Activated T-helper 1 cell treated with Interleukin-2 at 50 U/mL for 16 hours (primary cell): Measurements from ENCODE around the gene LSM8.
"Not testable (repeated sequence)": the region's sequence is repeated elsewhere in the genome, so short reads cannot be mapped to it uniquely, and the experiment has no call there.

Source experiments
- DNase-seq: peaks from one replicate; pipeline ENCODE4 v3.0.0-alpha.2; 2020; ENCODE audit warnings: low read depth

The LSM8 gene

DNA sequence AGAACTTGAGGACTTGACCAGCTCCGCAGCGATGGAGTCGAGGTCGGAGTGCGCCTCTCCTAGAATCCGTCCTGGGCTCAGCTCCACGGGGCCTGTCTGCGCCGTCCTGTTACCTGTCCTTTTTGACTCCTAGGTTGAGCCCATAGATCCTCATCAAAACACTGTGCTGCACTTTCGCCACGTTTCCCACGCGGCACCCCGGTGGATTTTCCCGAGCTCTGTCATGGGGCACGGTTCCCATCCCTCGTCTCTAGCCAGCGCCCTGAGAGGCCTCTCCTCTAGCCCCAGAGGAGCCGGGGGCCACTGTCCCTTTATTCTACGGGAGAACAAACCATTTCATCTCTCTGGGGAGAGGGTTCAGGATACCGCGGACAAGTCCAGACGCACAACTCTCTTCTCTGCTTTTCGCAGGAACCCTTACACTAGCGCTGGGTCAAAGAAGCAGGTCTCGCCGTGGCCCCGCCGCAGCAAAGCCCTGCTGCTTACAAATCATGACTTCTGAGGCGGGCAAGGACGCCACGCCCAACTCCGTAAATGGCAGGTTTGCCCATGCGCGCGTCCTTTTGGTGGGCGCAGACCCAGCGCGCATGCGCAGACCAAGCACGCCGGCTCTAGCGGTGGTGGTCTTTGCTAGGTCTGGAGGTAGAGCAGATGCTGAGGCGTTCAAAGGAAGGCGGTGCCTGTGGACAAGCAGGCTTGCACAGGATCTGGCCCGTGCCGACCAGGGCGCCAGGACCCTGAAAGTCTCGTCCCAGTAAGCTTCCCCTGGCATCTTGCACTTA, 30.3 kb downstream of the LSM8 start:
- DNase-seq, result peak; percentile 52

DNA sequence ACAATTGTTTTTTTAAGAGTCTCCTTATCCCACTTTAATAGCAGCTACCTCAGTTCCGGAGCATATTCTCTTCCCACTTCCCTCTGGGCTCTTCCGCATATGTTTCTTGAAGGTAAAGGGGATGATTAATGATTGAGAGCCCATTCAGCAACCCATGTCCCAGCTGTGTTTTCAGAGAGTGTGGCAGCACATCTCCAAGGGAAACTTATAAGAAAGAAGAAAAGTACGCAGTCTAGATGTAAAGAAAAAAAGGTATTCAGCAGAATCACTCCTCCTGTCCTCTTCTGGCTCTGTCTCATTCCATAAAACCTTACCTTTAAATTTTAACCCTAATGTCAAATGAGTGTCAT, 30.8 kb downstream of the LSM8 start:
- DNase-seq, result no peak

DNA sequence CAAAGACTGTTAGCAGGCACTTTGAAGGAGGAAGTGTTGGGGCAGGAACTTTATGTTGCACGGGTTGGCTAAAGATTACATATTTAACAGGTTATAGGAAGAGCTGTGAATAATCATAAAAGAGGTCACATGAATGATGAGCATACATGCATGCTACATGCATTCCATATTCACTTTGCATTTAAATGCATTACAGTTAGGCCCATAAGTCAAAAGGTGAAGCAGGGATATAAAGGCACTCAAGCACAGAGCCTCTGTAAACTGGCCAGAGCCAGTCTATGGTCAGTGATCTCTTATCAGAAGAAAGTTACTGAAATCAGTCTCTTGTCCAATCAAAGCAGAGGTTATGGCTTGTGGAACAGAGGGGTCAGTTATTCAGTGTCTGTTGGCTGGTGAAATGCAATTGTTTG, 33.3 kb downstream of the LSM8 start:
- no peak for DNase-seq

DNA sequence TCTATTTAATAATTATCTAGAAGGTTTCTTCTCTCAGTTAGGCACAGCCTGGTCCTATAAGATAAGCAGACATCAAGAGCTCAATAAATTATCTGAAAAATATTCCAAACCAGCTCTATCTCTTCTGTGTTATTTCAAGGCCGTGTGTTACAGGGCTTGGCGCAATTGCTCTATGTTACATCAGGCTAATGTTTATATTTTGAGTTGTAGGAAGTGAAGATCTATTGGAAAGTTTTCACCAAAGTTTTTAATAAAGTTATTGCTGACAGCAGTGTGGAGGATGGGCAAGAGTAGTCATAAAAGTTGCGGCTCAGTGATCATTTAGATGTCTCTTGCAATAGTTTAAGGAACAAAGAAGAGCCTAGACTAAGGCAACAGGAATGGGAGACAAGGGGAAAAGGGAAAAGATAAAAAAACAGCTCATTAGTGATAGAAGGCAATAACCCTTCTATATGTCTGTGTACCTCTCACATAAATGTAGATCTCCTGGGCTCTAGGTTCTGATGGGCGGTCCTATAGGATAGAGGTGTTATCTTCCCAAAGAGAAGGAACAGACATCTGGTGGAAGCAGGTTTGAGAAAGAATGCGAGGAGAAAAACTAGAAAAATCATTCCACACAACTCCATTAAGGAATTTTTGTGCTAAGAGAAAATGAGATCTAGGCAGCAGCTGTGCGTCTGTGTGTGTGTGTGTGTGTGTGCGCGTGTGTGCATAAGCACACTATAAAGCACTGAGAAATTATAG, 34.6 kb downstream of the LSM8 start:
- DNase-seq, result no peak

DNA sequence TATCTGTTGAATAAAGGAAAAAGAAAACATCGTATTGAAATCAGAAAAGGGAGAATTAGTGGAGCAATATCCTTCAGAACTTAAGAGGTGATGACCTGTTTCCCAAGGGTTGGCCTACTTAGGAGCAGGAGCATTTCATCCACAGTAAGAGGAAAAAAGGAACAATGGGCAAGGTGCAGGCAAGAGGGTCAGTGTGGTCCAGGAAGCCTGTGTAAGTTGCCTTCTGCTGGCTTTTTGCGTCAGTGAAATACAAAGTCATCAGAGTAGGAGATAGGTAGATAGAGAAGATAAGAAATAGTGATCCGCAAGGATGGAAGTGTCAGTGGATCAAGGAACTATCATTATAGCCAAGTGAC, 35.2 kb downstream of the LSM8 start:
- no peak for DNase-seq

DNA sequence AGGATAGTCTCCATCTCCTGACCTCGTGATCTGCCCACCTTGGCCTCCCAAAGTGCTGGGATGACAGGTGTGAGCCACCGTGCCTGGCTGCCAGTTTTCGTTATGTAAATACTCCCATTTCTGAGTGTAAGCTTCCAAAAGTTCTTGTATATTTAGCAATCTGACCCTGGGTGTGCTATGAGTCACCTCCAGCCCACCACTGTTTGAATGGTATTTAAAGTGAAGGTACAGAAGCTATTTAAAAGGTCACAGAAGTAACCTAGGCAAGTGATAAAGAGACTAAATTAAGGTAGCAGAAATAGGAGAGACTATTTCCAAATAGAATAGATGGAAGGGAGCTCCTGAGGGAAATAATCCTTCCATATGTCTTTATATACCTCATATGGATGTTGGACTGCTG, 36.6 kb downstream of the LSM8 start:
- no peak for DNase-seq

DNA sequence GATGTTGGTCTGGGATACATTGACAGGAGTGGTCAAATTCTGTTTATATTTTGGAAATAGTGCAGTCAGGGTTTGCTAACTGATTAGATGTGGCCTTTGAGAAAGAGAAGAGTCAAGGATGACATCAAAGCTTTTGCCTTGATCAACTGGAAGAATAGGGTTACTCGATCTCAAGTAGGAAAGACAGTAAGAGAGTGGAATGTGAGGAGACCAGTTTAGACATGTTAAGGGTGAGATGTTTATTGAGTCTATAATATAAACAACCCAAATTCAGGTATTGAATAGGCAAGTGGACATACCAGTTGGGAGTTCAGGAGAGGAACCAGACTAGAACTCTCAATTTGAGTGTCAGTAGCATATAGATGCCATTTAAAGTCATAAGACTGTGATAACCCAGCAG, 38.6 kb downstream of the LSM8 start:
- DNase-seq, result no peak

DNA sequence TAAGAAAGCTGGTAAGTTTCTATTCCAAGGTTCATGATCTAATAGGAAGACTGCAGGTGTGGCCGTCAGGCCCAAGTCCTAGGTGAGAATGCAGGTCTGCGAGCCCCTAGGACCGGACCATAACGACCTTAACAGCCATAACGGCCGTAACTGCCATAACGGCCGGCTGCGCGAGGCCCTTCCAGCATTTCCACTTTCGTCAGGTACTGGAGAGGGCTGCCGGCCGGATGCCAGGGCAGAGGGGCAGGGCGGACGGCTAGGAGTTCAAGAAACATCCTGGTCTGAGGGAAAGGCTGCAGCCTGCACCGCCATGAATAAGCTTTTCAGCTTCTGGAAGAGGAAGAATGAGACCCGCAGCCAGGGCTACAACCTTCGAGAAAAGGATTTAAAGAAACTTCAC, 40.6 kb downstream of the LSM8 start, which contains the start of gene ANKRD7:
Gene ANKRD7, plus strand, starts transcription at position 184 of the 400 bp plus-strand sequence. Its CDS starts 127 bp downstream, at position 311.
- no peak for DNase-seq

DNA sequence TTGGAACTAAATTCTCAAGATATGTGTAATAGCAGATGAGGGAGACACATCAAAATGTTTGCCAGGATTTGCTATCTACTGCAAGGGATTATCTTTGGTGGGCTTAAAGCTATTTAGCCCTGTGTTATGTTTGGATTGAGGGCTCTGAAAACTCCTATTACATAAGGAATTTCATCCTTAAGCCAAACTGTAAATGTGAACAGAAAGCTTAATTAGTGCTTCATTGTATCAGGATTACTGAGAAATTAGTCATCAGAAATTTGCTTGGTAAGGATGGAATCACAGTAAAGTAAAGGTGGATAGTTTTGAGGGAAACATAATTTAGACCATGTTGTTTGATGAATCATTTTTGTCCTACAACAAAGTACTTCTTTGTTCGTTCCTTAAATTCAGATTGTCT, 48.9 kb downstream of the LSM8 start:
- DNase-seq, result no peak

DNA sequence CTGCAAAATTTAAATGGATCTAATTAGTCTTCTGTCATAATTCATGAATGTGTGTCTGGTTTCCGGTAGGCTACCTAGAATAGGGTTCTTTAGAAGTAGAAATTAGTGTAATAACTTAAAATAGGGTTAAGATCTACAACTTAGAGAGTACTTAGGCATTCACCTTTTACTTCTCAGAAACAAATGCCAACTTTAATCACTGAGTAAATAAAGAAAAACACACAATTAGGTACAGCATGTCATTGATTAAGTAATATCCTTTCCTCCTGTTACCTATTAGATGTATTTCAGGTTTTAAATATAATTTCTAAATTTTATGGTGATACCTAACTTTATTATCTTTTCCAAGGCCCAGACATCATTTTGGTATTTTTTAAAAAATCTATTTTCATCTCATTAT, 49.8 kb downstream of the LSM8 start:
- DNase-seq, result no peak

DNA sequence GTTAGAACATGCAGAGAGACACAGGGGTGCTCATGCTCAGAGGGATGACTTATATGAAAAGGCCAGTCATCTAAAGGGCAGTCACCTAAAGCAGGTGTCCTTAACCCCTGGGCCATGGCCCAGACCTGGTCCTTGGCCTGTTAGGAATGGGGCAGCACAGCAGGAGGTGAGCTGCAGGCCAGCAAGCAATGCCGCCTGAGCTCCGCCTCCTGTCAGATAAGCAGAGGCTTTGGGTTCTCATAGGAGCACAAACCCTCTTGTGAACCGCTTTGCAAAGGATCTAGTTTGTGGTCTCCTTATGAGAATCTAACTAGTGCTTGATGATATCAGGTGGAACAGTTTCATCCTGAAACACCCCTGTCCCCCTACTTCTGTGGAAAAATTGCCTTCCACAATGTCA, 55.0 kb downstream of the LSM8 start:
- DNase-seq, result no peak

DNA sequence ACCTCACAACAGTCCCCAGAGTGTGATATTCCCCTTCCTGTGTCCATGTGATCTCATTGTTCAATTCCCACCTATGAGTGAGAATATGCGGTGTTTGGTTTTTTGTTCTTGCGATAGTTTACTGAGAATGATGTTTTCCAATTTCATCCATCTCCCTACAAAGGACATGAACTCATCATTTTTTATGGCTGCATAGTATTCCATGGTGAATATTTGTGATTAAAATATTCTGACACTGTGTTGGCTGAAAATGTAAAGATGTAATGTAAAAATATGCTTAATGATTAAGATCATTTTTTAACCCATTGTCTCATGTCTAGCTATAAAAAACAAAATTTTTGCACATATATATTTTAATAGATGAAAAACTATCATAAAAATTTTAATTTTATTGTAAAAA, 56.4 kb downstream of the LSM8 start:
- DNase-seq, result not testable (repeated sequence)
